ENCODE results near the gene ESRRA. TPM values are rescaled to one million over a fixed set of nuclear protein-coding genes. Genes with fewer than 3 reads are reported as not detected.

Gene ESRRA
- polyA plus RNA-seq, 1 donor (not counting 4 experiments of a cell fraction or from before 2014, with no cell fraction given): 20.8 TPM

DNA sequence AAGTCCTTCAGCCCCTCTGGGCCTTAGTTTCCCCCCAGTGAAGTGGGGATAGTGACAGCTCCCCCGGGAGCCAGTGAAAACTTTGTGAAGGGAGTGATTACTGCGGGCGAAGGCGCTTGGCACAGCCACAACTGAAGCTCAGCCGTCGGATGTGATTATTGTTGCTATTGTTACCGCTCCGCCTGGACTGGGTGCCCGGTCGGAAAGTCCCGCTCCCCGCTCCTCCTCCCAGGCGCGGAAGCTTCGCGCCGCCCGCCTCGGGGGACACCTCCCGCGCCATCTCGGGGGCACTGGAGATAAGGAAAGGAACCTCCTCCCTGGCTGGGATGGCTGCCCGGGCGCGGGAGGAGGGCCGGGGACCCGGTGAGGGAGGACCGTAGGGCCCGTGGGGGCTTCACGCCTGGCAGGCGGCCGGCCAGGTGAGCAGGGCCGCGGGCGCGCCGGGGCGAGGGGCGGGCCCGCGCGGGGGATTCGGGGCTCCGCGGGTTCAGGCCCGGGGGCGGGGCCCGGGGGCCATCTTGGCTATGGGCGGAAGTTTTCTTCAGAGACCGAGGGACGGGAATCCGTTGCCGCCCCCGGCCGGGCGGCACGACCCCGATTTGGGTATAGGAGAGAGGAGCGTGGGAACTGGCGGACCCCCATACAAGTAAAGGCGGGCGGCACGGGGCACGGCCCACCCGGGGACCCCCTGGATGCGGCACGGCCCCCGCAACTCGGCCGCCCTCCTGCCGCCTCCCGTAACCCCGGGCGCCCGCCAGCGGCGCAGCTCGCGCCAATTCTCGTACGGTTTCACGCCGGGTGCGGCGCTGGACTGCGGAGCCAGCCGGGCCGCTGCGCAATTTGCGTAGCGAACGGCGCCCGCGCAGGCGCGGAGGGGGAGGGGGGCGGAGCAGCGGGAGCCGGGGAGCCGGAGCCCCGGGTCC lies 20.1 kb upstream of the ESRRA start, which contains the start of gene GPR137:
TSS of gene GPR137 (plus strand) at position 887 of the 923 bp plus-strand sequence. CDS start 677 bp downstream, outside the sequence.
- Histone ChIP-seq H4K20me1 (ENCODE audit: control insufficient read depth, extremely low read depth, insufficient read depth, low read length) (no peaks in the 10 kb centered on the region), H3K4me1 (ENCODE audit: control insufficient read depth, extremely low read depth, insufficient read depth, low read length) (peaks cover 11% of the 10 kb centered on the region), H3K79me2 (ENCODE audit: control insufficient read depth, insufficient read depth, low read length) (peaks cover 11% of the 10 kb centered on the region), H3K4me3 (ENCODE audit: control insufficient read depth in 2 of 3, extremely low read depth in 1 of 3, insufficient read depth in 2 of 3, low read depth in 1 of 3, low read length in 3 of 3) (peak within 1 kb of the TSS; percentile 72 to 92 (median 91)), H3K9me3 (ENCODE audit: control insufficient read depth, low read depth, low read length) (no peaks in the 10 kb centered on the region), H3K4me2 (ENCODE audit: control insufficient read depth, extremely low read depth, insufficient read depth, low read depth, low read length) (peak within 1 kb of the TSS; percentile 98), H3K27me3 (ENCODE audit: control insufficient read depth, extremely low read depth, insufficient read depth, low read length) (no peaks in the 10 kb centered on the region), H3K36me3 (ENCODE audit: control insufficient read depth in 2 of 2, extremely low read depth in 1 of 2, insufficient read depth in 2 of 2, low read length in 2 of 2) (peaks cover 10% of the 10 kb centered on the region in 2 experiments), H3K9me1 (ENCODE audit: control insufficient read depth, extremely low read depth, insufficient read depth, low read length) (no peaks in the 10 kb centered on the region), H2AFZ (ENCODE audit: control insufficient read depth, low read length) (peak within 1 kb of the TSS; percentile 73), H3K27ac (ENCODE audit: control insufficient read depth, insufficient read depth, low read length) (peak within 1 kb of the TSS; percentile 92), H3K9ac (ENCODE audit: control insufficient read depth, extremely low read depth, insufficient read depth, low read length) (peak within 1 kb of the TSS; percentile 92)
- dilution Hi-C loops (cut with MboI; ENCODE audit: extremely low pct_ligation_motif_present, low sequenced_read_pairs): no loop called here
- no peak for DNase-seq (ENCODE audit: low read depth, low spot score)
- TF ChIP-seq EZH2 (IDR thresholded peaks at IDR 0.05; ENCODE audit: low read length): no peak
- no peak for FAIRE-seq

DNA sequence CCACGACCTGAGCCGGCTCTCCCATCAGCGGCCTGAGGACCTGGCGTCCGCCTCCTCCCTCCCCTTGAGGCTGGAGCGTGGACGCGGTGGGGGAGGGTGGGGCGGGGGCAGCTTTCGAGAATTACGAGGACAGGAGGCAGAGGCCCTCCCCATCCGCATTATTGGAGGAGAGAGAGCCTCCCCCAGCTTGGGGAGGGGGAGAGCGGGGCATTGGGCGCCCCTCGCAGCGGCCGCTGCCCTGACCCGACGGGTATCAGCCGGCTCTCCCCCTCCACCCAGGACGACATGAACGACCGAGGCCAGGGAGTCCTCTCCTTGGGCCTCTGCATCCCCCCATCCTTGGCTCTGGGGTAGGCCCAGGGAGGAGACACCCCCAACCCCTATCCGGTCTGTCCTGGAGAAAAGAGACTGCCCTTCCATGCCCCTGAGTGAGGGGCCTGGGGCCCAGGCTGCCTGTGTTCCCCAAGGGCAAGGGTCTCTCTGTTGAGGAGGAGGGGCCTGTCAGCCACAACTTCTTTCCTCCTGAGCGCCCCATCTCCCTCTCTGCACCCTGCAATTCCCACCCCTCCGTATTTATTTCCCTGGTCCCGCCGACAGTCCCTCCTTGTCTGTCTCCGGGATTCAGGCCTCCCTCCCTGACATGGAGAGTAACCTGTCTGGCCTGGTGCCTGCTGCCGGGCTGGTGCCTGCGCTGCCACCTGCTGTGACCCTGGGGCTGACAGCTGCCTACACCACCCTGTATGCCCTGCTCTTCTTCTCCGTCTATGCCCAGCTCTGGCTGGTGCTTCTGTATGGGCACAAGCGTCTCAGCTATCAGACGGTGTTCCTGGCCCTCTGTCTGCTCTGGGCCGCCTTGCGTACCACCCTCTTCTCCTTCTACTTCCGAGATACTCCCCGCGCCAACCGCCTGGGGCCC lies 19.2 kb upstream of the ESRRA start:
- H2AFZ ChIP-seq (ENCODE audit: control insufficient read depth, low read length): peak overlapping the region; percentile 22
- H3K4me1 ChIP-seq (ENCODE audit: control insufficient read depth, extremely low read depth, insufficient read depth, low read length): peaks cover 11% of the 10 kb centered on the region
- H3K4me2 ChIP-seq (ENCODE audit: control insufficient read depth, extremely low read depth, insufficient read depth, low read depth, low read length): peak overlapping the region; percentile 98
- FAIRE-seq (no peak), DNase-seq (ENCODE audit: low read depth, low spot score) (no peak)
- no peaks in the 10 kb centered on the region for H3K9me1 ChIP-seq (ENCODE audit: control insufficient read depth, extremely low read depth, insufficient read depth, low read length)
- dilution Hi-C loops (cut with MboI; ENCODE audit: extremely low pct_ligation_motif_present, low sequenced_read_pairs): no loop called here
- H4K20me1 ChIP-seq (ENCODE audit: control insufficient read depth, extremely low read depth, insufficient read depth, low read length): no peaks in the 10 kb centered on the region
- TF ChIP-seq, protein P1, sequence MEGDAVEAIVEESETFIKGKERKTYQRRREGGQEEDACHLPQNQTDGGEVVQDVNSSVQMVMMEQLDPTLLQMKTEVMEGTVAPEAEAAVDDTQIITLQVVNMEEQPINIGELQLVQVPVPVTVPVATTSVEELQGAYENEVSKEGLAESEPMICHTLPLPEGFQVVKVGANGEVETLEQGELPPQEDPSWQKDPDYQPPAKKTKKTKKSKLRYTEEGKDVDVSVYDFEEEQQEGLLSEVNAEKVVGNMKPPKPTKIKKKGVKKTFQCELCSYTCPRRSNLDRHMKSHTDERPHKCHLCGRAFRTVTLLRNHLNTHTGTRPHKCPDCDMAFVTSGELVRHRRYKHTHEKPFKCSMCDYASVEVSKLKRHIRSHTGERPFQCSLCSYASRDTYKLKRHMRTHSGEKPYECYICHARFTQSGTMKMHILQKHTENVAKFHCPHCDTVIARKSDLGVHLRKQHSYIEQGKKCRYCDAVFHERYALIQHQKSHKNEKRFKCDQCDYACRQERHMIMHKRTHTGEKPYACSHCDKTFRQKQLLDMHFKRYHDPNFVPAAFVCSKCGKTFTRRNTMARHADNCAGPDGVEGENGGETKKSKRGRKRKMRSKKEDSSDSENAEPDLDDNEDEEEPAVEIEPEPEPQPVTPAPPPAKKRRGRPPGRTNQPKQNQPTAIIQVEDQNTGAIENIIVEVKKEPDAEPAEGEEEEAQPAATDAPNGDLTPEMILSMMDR (optimal IDR thresholded peaks at IDR 0.05 in 1 of 3, IDR thresholded peaks at IDR 0.05 in 1 of 3, conservative IDR thresholded peaks at IDR 0.05 in 1 of 3; ENCODE audit: extremely low read depth in 1 of 3, insufficient read depth in 2 of 3, low read length in 3 of 3): peak; percentile 9 to 60 (median 13)
- no peak for TF ChIP-seq EZH2 (IDR thresholded peaks at IDR 0.05; ENCODE audit: low read length)
- H3K9me3 ChIP-seq (ENCODE audit: control insufficient read depth, low read depth, low read length): no peaks in the 10 kb centered on the region
- H3K9ac ChIP-seq (ENCODE audit: control insufficient read depth, extremely low read depth, insufficient read depth, low read length): peak overlapping the region; percentile 92
- H3K36me3 ChIP-seq (ENCODE audit: control insufficient read depth in 2 of 2, extremely low read depth in 1 of 2, insufficient read depth in 2 of 2, low read length in 2 of 2): peaks cover 10% of the 10 kb centered on the region in 2 experiments
- peak overlapping the region; percentile 72 to 92 (median 91) for H3K4me3 ChIP-seq (ENCODE audit: control insufficient read depth in 2 of 3, extremely low read depth in 1 of 3, insufficient read depth in 2 of 3, low read depth in 1 of 3, low read length in 3 of 3)
- peak overlapping the region; percentile 92 for H3K27ac ChIP-seq (ENCODE audit: control insufficient read depth, insufficient read depth, low read length)
- H3K79me2 ChIP-seq (ENCODE audit: control insufficient read depth, insufficient read depth, low read length): peaks cover 11% of the 10 kb centered on the region
- peaks cover 7% of the 10 kb centered on the region for H3K27me3 ChIP-seq (ENCODE audit: control insufficient read depth, extremely low read depth, insufficient read depth, low read length)
